Gastrocnemius medialis (tissue), 4 donors: ENCODE data around the gene PTPRN2.
"Not testable (repeated sequence)": the region's sequence is repeated elsewhere in the genome, so short reads cannot be mapped to it uniquely, and the experiment has no call there.

ENCODE experiments used
- POLR2A ChIP-seq, 2 donors: fragments of 450-650 bp; IDR thresholded peaks; one replicate each; pipeline ENCODE4 v1.6.1; 2017; ENCODE audit warnings: antibody characterized with exemption in 2 of 2, mild to moderate bottlenecking in 2 of 2, moderate library complexity in 2 of 2
- TF ChIP-seq, protein P1 (sequence below), 5 experiments: fragments of 450-650 bp in 3 of 5; fragments of 200-600 bp in 2 of 5; sonication (generic) in 2 of 5; IDR thresholded peaks in 4 of 5; conservative IDR thresholded peaks in 1 of 5; 1 replicate in 4 of 5; 2 replicates in 1 of 5; pipeline ENCODE4 v1.5.1; 2016 to 2019; ENCODE audit warnings: antibody characterized with exemption in 5 of 5, mild to moderate bottlenecking in 3 of 5, moderate library complexity in 3 of 5

DNA sequence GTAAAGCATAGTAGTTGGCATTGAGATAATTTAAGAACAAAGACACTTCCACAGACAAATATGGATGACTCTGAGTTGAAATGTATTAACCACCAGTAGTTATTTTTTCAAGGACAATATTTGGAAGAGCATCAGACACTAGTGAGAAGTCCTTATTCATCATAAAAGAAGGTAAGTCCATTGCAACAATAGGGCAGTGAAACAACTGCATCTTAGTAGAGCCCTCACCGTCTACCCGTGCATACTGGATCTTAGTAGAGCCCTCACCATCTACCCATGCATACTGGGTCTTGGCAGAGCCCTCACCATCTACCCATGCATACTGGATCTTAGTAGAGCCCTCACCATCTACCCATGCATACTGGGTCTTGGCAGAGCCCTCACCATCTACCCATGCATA, 892.0 kb downstream of the PTPRN2 start:
- TF ChIP-seq, protein P1, sequence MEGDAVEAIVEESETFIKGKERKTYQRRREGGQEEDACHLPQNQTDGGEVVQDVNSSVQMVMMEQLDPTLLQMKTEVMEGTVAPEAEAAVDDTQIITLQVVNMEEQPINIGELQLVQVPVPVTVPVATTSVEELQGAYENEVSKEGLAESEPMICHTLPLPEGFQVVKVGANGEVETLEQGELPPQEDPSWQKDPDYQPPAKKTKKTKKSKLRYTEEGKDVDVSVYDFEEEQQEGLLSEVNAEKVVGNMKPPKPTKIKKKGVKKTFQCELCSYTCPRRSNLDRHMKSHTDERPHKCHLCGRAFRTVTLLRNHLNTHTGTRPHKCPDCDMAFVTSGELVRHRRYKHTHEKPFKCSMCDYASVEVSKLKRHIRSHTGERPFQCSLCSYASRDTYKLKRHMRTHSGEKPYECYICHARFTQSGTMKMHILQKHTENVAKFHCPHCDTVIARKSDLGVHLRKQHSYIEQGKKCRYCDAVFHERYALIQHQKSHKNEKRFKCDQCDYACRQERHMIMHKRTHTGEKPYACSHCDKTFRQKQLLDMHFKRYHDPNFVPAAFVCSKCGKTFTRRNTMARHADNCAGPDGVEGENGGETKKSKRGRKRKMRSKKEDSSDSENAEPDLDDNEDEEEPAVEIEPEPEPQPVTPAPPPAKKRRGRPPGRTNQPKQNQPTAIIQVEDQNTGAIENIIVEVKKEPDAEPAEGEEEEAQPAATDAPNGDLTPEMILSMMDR (IDR thresholded peaks at IDR 0.05 in 4 of 5, conservative IDR thresholded peaks at IDR 0.05 in 1 of 5), result not testable (repeated sequence)
- TF ChIP-seq POLR2A (IDR thresholded peaks at IDR 0.05), result not testable (repeated sequence)
